GM21528 (cell line): ENCODE measurements around the gene CSF3.
"Not testable (repeated sequence)": the region's sequence is repeated elsewhere in the genome, so short reads cannot be mapped to it uniquely, and the experiment has no call there.

Experiments used
- ATAC-seq: cut with Tn5 transposase; IDR thresholded peaks from one replicate; pipeline ENCODE4 v1.9.1; 2021; ENCODE audit warnings: mild to moderate bottlenecking, moderate library complexity; ENCODE audit not compliant: unreplicated experiment, low FRiP score

CSF3 gene

GRCh38 chr17:39996800-39997199 is 18.4 kb upstream of the CSF3 start:
- no peak for ATAC-seq

DNA sequence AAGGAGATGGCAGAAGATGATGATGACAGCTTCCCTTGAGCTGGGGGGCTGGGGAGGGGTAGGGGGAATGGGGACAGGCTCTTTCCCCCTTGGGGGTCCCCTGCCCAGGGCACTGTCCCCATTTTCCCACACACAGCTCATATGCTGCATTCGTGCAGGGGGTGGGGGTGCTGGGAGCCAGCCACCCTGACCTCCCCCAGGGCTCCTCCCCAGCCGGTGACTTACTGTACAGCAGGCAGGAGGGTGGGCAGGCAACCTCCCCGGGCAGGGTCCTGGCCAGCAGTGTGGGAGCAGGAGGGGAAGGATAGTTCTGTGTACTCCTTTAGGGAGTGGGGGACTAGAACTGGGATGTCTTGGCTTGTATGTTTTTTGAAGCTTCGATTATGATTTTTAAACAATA is 17.7 kb upstream of the CSF3 start:
- no peak for ATAC-seq

GRCh38 chr17:39999067-39999466 is 16.2 kb upstream of the CSF3 start:
- ATAC-seq: no peak

DNA sequence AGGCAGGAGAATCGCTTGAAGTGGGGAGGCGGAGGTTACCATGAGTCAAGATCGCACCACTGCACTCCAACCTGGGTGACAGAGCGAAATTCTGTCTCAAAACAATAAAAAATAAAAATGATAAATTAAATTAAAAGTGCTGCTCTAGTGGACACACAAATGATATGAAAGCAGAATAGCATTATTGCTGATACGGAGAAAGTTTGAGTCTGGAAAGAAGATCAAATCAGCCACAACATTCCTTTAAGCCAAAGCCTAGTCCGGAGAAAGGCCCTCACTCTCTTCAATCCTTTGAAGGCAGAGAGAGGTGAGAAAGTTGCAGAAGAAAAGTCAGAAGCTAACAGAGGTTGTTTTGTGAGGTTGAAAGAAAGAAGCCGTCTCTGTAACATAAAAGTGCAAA is 15.1 kb upstream of the CSF3 start:
- no peak for ATAC-seq

- not testable (repeated sequence) for ATAC-seq
Measured at GRCh38 chr17:40001335-40001734, 13.9 kb upstream of the CSF3 start.

DNA sequence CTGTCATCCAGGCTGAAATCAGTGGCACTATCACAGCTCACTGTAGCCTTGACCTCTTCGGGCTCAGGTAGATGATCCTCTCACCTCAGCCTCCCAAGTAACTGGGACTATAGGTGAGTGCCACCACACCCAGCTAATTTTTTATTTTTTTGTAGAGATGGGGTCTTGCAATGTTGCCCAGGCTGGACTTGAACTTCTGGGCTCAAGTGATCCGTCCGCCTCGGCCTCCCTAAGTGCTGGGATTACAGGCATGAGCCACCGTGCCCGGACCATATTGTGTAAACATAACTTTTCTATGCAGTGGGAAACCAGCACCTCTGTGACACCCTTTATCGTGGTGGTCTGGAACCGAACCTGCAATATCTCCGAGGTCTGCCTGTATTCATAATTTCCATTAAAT is 11.2 kb upstream of the CSF3 start:
- ATAC-seq: no peak

DNA sequence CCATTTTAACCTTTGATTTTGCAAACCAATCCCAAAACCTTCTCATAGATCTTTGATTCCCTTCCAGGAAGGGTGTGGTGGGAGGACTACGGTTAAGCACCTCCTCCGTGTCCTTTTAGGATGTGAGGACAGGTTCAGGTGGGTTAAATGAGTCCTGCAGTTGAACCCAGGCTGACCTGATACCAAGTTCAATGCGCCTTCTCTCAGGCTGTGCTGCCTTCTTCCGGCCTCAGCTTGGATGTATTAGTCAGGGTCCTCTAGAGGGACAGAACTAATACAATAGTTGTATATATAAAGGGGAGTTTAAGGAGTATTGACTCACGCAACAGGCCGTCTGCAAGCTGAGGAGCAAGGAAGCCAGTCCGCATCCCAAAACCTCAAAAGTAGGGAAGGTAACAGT is 10.5 kb upstream of the CSF3 start:
- no peak for ATAC-seq

- no peak for ATAC-seq
Measured at GRCh38 chr17:40005520-40005919, 9.7 kb upstream of the CSF3 start.

DNA sequence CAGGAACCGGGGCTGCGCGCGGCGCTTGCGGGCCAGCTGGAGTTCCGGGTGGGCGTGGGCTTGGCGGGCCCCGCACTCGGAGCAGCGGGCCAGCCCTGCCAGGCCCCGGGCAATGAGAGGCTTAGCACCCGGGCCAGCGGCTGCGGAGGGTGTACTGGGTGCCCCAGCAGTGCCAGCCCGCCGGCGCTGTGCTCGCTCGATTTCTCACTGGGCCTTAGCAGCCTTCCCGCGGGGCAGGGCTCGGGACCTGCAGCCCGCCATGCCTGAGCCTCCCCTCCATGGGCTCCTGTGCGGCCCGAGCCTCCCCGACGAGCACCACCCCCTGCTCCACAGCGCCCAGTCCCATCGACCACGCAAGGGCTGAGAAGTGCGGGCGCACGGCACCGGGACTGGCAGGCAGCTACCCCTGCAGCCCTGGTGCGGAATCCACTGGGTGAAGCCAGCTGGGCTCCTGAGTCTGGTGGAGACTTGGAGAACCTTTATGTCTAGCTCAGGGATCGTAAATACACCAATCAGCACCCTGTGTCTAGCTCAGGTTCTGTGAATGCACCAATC is 4.2 kb upstream of the CSF3 start:
- ATAC-seq: not testable (repeated sequence)

GRCh38 chr17:40012017-40012647 is 3.1 kb upstream of the CSF3 start:
- not testable (repeated sequence) for ATAC-seq

GRCh38 chr17:40014375-40014980 is 762 bp upstream of the CSF3 start:
- no peak for ATAC-seq

DNA sequence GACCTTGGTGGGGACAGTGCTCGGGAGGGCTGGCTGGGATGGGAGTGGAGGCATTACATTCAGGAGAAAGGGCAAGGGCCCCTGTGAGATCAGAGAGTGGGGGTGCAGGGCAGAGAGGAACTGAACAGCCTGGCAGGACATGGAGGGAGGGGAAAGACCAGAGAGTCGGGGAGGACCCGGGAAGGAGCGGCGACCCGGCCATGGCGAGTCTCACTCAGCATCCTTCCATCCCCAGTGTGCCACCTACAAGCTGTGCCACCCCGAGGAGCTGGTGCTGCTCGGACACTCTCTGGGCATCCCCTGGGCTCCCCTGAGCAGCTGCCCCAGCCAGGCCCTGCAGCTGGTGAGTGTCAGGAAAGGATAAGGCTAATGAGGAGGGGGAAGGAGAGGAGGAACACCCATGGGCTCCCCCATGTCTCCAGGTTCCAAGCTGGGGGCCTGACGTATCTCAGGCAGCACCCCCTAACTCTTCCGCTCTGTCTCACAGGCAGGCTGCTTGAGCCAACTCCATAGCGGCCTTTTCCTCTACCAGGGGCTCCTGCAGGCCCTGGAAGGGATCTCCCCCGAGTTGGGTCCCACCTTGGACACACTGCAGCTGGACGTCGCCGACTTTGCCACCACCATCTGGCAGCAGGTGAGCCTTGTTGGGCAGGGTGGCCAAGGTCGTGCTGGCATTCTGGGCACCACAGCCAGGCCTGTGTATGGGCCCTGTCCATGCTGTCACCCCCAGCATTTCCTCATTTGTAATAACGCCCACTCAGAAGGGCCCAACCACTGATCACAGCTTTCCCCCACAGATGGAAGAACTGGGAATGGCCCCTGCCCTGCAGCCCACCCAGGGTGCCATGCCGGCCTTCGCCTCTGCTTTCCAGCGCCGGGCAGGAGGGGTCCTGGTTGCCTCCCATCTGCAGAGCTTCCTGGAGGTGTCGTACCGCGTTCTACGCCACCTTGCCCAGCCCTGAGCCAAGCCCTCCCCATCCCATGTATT is 1.1 kb downstream of the CSF3 start:
- ATAC-seq: no peak

DNA sequence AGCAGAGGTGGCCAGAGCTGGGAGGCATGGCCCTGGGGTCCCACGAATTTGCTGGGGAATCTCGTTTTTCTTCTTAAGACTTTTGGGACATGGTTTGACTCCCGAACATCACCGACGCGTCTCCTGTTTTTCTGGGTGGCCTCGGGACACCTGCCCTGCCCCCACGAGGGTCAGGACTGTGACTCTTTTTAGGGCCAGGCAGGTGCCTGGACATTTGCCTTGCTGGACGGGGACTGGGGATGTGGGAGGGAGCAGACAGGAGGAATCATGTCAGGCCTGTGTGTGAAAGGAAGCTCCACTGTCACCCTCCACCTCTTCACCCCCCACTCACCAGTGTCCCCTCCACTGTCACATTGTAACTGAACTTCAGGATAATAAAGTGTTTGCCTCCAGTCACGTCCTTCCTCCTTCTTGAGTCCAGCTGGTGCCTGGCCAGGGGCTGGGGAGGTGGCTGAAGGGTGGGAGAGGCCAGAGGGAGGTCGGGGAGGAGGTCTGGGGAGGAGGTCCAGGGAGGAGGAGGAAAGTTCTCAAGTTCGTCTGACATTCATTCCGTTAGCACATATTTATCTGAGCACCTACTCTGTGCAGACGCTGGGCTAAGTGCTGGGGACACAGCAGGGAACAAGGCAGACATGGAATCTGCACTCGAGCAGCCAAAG is 2.3 kb downstream of the CSF3 start:
- ATAC-seq: no peak

- ATAC-seq: no peak
Measured at GRCh38 chr17:40018211-40019121, 3.2 kb downstream of the CSF3 start.

DNA sequence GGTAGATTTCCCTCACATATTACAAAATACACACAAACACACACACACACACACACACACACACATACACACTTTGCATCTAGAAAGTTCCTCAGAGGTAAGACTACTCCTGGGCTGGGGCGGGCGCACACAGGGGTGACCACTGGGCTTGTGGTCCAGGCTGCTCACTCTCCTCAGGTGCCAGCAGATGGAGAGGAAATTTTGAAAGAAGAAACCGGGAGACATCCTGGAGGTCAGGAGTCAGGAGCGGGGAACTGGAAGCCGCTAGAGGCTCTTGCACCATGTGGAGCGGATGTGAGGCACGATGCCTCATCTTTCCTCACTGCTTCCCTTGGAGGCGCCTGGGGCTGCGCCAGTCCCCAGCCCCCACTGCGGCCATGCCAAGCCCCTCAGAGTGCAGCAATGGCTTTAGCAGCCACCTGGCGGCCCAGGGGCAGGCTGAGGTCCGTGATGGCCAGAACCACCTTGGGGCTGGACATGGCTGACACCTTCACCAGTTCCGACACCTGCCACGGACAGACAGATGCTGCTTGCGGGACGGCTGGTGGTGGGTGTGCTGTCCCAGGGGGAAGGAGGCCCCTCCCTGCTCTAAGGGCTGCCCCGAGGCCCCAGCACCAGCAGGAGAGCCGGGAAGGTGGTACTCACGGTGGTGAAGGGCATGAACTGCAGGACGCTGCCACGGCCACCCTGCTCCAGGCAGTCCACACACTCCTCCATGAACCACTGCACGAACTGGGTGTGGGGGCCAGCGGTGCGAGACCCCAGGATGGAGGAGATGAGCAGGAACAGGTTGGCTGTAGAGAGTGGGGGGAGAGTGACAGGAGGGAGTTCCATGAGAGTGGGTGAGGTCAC is 4.1 kb downstream of the CSF3 start:
- ATAC-seq: no peak

DNA sequence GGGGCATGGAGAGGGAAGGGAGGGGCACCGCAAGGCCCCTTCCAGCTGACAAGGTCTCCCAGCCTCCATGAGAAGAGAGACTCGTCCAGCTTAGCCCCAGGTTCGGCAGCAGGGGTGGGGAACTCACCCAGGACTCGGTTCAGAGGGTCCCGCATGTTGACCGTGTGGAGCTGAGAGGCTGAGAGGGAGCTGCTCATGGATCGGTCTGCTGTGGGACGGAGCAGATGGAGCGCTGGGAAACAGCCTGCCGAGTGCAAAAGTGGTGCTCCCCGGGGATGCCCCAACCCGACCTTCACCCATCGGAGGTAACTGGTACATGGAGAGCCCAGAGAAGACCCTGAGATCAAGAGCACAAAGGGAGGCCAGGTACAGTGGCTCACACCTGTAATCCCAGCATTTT is 4.9 kb downstream of the CSF3 start:
- no peak for ATAC-seq

DNA sequence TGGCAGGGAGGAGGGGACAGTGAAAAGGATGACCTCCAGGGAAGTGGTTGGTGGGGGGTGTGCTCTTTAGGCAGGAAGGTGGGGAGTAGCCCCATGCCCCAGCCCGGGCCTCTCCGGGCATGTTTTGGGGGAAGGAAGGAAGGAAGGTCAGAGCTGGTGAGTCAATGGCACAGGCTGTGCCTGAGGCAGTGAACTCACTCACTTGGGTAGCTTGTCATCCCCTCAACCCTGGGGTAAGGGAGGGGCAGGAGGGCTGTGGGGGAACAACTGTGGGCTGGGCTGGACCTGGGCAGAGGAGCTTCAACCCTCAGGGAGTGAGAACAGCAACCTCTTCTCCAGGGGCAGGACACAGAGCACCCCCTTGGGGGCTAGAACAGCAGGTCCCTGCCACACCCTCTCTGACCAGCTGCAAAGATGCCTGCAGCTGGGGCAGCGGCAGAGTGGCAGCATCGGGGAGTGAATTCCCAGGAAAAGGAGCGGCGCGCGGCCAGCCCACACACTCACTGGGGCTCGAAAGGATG is 6.3 kb downstream of the CSF3 start:
- no peak for ATAC-seq

DNA sequence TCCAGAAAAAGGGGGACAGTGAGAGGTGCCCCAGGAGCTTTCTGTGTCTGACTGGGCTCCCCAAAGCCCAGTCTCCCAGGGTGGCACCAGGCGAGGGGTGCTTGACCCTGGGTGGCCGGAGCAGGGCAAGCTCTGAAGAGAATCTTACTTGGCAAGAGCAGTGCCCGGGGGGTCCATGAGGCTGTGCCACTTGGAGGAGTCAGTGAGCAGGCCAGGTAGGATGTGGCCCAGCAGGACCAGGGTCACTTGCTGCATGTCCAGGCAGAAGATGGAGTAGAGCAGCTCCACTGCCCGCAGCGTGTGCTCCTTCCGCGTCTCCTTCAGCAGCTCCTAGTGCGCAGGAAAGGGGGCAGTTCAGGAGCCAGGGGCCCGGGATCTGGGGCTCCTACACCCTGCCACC is 7.3 kb downstream of the CSF3 start:
- no peak for ATAC-seq
